A549 (cell line): ENCODE results near the gene DNAJB7.

Experiments used
- JUNB ChIP-seq: fragments of >200 bp; sonication (Bioruptor Twin); formaldehyde crosslinking; IDR thresholded peaks from 2 replicates; pipeline ENCODE4 v1.6.1; 2016
- MAFK ChIP-seq: fragments of 450-650 bp; IDR thresholded peaks from 2 replicates; pipeline ENCODE4 v1.6.1; 2014; ENCODE audit not compliant: partially characterized antibody
- POLR2A ChIP-seq: IDR thresholded peaks from 2 replicates; pipeline ENCODE4 v1.6.1; 2012; ENCODE audit warnings: mild to moderate bottlenecking, low read length
- TF ChIP-seq, protein P1 (sequence below): fragments of 450-650 bp; IDR thresholded peaks from 2 replicates; pipeline ENCODE4 v1.6.1; 2014; ENCODE audit warnings: antibody characterized with exemption
- TF ChIP-seq, protein P2 (sequence below): fragments of >200 bp; sonication (Bioruptor Twin); formaldehyde crosslinking; IDR thresholded peaks from 3 replicates; pipeline ENCODE4 v1.5.1; 2016

GRCh38 chr22:40855979-40856512, 5.9 kb downstream of the DNAJB7 start:
- TF ChIP-seq, protein P1, sequence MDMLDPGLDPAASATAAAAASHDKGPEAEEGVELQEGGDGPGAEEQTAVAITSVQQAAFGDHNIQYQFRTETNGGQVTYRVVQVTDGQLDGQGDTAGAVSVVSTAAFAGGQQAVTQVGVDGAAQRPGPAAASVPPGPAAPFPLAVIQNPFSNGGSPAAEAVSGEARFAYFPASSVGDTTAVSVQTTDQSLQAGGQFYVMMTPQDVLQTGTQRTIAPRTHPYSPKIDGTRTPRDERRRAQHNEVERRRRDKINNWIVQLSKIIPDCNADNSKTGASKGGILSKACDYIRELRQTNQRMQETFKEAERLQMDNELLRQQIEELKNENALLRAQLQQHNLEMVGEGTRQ = no peak
- TF ChIP-seq, protein P2, sequence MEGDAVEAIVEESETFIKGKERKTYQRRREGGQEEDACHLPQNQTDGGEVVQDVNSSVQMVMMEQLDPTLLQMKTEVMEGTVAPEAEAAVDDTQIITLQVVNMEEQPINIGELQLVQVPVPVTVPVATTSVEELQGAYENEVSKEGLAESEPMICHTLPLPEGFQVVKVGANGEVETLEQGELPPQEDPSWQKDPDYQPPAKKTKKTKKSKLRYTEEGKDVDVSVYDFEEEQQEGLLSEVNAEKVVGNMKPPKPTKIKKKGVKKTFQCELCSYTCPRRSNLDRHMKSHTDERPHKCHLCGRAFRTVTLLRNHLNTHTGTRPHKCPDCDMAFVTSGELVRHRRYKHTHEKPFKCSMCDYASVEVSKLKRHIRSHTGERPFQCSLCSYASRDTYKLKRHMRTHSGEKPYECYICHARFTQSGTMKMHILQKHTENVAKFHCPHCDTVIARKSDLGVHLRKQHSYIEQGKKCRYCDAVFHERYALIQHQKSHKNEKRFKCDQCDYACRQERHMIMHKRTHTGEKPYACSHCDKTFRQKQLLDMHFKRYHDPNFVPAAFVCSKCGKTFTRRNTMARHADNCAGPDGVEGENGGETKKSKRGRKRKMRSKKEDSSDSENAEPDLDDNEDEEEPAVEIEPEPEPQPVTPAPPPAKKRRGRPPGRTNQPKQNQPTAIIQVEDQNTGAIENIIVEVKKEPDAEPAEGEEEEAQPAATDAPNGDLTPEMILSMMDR = no peak
- TF ChIP-seq POLR2A (no peak; the same call in 1 of the 2 replicates), MAFK (no peak), JUNB (no peak)
